NCI-H1417 (cell line): ENCODE data around the gene EMILIN2.
"Not testable (repeated sequence)": the region's sequence is repeated elsewhere in the genome, so short reads cannot be mapped to it uniquely, and the experiment has no call there.

Source experiments
- DNase-seq, 3 experiments: peaks; one replicate each; lab custom pipeline; 2025; lab: John Stamatoyannopoulos, UW

Gene EMILIN2

DNA sequence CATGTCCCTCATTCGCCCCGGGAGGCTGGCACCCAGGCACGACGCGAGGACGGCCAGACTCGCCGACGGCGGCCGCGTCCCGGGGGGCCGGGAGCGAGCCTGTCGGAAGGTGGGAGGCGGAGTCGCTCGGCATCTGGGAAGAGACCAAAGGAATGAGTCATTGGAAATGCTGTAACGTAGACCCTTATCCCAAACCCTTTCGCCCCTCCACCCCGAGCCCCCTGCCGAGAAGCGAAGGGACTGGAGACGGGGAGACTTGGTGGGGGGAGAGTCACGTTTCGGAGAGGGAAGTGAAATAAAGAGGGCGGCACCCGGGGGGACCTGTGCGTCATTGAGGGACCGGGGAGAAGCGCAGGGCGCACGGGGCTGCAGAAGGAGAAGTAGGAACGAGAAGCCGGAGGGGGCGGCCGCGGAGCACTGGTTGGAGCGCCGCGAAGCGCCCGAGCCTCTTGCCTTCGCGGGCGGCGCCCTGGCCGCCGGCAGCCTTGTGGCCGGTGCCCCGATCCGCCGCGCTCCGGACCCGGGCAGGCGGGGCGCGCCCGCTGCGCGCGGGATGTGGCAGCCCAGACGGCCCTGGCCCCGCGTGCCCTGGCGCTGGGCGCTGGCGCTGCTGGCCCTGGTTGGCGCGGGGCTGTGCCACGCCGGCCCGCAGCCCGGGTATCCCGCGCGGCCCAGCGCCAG, at the start of gene EMILIN2:
Gene EMILIN2 (plus strand): TSS at position 371 of the 681 bp plus-strand sequence. CDS start 183 bp downstream, at position 554.
- DNase-seq: no peak

DNA sequence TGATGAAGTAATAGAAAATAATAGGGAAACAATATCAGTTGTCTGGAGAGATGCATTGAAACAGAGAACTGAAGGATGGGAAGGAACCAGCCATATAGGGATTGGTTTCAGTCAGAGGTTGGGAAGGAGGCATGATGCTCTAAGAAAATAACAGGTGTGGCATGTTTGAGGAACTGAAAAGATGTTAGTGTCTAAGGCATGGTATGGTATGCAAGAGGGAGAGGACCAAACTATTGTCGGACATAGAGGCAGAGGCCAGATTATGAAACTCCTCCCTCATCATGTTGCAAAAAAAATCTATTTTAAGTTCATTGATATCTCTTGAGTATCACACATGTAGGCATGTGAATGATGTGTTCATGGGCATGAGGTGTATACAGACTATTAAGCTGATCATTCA, 48.9 kb upstream of the EMILIN2 start:
- DNase-seq: no peak

DNA sequence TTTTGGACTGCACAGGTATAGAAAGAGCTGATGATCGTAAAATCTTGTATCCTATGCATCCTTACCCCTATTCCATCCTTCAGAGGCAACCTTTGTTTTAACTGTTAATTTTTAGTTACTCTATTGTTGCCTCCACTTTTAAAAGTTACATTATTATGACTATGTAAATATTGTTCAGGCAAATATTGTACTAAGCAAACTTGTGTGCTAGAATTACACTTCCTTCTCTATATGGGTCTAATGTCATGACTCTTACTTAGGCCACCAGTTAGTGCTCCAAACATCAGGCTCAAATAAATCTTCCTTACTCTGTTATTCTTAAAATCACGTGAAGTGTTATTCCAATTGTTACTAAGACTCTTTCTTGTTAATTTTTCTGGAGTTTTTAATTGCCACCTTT, 47.4 kb upstream of the EMILIN2 start:
- DNase-seq: no peak

DNA sequence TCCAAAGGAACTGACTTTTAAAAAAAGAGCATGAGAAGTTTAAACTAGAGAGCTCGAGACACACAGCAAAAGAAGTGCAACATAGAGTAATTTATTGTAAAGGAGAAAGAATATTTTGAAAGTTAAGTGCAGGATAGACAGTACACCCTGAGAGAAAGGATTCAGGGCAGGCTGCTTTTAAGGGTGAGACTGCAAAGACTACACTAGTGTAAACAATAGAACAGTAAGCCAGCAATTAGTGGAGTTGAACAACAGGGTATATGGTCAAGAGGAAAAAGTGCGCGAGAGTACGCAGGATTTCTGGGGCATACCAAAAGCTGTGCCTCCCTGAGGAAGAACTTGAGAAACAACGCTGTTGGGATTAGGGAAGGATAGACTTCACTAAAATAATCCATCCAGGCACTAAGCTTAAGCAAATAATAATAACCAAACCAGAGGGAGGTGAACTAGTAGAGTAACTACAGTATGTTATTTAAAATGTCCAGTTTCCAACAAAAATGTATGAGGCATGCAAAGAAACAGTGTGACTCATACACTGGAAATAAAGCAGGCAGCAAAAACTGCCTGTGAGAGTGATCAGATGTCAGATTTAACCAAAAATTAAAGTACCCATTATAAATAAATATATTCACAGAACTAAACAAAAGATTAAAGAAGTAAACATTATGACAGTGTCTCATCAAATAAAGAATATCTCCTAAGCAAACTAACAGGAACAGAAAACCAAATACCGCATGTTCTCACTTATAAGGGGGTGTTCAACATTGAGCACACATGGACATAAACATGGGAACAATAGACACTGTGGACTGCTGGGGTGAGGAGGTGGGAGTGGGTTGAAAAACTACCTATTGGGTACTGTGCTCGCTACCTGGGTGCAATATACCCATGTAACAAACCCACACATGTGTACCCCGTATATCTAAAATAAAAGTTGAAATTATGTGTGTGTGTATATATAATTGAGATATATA, 40.5 kb upstream of the EMILIN2 start:
- DNase-seq: peak; percentile 0 to 25 (median 7)

DNA sequence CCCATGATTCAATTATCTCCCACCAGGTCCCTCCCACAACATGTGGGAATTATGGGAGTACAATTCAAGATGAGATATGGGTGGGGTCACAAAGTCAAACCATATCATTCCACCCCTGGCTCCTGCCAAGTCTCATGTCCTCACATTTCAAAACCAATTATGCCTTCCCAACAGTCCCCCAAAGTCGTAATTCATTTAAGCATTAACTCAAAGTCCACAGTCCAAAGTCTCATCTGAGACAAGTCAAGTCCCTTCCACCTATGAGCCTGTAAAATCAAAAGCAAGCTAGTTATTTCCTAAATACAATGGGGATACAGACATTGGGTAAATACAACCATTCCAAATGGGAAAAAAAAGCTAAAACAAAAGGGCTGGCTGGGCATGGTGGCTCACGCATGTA, 38.2 kb upstream of the EMILIN2 start:
- DNase-seq: not testable (repeated sequence)

DNA sequence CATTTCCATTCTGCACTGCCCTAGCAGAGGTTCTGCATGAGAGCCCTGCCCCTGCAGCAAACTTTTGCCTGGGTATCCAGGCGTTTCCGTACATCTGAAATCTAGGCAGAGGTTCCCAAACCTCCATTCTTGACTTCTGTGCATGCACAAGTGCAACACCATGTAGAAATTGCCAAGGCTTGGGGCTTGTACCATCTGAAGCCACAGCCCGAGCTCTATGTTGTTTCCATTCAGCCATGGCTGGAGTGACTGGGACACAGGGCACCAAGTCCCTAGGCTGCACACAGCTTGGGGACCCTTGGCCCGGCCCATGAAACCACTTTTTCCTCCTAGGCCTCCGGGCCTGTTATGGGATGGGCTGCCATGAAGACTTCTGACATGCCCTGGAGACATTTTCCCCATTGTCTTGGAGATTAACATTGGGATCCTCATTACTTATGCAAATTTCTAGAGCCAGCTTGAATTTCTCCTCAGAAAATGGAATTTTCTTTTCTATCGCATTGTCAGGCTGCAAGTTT, 37.1 kb upstream of the EMILIN2 start:
- DNase-seq: not testable (repeated sequence)

DNA sequence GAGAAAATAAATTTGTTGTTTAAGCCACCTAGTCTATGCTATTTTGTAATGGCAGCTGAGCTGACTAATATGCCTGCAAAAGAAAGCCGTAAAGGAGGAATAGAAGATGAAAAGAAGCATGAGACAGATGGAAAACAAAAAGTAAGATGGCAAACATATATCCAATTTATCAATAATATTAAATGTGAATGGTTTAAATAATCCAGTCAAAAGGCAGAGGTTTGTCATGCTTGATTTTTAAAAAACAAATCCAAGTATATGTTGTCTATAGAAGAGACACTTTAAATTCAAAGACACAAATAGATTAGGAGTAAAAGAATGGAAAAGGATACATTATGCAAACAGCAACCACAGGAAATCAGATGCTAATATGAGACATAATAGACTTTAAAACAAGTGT, 35.4 kb upstream of the EMILIN2 start:
- DNase-seq: no peak

DNA sequence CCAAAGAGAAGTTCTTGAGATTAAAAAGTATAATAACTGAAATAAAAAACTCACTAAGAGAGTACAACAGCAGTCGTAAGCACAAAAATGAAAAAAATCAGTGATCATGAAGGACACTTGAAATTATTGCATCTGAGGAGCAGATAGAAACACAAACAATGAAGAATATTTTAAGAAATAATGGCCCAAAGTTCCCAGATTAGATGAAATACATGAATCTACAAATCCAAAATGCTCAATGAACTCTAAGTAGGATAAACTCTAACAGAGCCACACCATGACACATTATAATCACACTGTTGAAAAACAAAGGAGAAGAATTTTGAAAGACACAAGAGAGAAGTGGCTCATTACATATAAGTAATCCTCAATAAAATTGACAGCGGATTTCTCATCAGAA, 31.9 kb upstream of the EMILIN2 start:
- no peak for DNase-seq

DNA sequence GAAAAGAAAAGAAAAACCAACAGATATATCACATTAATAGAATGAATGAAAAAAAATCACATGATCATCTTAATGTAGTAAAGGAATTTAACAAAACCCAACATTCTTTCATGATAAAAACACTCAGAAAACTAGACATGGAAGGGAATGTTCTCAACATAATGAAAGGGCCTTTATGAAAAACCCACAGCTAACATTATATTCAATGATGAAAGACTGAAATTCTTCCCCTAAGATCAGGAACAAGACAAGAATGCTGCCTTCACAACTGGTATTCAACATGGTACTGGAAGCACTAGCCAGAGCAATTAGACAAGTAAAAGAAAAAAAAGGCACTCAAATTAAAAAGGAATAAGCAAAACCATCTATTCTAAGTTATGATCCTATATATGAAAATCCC, 28.5 kb upstream of the EMILIN2 start:
- DNase-seq: no peak

DNA sequence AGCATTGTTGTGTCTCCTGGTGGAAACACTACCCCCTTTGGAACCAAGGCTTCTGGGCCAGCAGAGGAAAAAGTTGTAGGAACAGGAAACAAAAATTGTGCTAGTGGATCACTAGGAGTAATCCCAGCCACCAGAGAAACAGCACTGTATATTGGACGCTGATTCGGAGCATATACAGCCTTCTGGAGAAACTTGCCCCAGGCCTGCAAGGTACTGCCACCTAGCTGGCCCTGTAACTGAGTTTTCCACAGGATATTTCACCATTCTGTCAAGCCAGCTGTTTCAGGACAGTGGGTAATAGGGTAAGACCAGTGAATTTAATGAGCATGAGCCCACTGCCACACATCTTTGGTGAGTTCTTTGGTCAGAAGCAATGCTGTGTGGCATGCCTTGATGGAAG, 25.1 kb upstream of the EMILIN2 start:
- no peak for DNase-seq

DNA sequence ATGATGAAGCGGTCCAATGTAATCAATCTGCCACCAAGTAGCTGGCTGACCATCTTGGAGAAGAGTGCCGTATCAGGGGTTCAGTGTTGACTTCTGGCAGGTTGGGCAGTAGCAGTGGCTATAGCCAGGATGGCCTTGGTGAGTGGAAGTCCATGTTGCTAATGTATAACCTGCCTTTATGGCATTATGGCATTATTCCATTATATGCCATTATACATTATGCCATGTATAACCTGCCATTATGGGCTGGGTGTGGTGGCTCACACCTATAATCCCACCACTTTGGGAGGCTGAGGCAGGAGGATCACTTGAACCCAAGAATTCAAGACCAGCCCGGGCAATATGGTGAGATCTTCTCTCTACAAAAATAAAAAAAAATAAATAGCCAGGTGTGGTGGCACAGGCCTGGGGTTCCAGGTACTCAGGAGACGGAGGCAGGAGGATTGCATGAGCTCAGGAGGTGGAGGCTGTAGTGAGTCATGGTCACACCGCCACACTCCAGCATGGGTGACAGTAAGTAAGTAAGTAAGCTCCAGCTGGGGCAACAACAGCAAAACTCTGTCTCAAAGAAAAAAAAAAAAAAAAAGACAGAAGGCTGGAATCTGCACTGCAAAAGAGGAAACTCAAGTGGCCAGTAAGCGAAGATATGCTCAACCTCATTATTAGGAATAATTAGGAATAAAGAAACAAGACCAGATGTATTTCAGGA, 24.4 kb upstream of the EMILIN2 start:
- no peak for DNase-seq

DNA sequence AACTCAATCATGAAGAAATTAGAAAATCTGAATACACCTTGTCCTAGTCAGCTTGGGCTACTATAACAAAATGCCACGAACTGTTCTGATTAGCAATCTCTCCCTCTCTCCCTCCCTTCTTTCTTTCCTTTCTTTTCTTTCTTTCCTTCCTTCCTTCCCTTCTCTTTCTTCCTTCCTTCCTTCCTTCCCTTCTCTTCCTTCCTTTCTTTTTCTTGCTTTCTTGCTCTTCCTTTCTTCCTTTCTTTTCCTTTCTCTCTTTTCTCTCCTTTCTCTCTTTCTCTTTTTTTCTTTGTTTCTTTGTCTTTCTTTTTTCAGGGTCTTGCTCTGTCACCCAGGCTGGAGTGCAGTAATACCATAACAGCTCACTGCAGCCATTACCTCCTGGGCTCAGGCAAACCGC, 23.6 kb upstream of the EMILIN2 start:
- DNase-seq: no peak

DNA sequence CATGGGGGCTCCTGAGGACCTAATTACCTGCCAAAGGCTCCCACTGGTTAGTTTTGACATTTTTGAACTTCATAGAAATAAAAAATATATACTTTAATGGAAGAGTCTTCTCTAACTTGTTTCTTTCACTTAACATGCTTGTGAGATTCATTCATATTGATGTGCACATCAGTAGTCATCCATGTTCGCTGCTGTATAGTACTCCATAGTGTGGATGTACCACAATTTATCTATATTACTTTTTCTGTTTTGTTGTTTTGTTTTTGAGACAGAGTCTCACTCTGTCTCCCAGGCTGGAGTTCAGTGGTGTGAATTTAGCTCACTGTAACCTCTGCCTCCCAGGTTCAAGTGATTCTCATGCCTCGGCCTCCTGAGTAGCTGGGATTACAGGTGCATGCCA, 22.8 kb upstream of the EMILIN2 start:
- no peak for DNase-seq

DNA sequence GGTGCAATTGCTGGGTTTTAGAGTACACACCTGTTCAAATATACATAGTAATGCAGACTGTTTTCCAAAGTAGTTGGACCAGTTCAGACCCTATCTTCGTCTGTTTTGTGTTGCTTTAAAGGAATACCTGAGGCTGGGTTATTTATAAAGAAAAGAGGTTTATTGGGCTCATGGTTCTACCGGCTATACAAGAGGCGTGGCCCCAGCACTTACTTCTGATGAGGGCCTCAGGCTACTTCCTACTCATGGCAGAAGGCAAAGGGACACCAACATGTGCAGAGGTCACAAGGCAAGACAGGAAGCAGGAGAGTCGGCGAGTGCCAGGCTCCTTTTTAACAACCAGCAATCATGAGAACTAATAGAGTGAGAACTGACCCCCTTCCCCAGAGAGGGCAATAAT, 21.9 kb upstream of the EMILIN2 start:
- DNase-seq: no peak

DNA sequence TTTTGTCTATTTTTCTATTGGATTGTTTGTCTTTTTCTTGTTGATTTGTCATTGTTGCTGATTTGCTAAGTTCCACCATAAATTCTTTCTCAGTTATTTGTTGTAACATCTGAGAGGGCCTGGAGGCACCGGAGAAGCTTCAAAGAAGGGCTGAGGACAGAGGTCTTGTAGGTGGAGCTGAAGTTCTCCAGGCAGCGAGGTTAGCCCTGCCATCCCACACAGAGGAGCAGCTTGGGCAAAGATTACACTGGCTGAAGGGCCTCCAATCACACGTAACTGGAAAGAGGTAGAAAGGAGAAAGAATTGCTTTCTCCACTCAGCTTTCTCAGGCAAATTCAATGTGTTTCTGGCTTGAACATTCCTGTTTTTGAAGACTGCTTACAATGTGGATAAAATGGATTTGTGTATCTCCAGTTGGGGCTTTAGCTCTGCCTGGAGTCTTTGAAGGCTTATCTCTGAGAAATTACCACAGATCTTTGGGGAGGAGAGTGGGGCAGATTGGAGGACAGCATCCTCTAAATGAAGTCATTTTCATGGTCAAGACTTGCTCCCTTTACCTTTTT, 21.1 kb upstream of the EMILIN2 start:
- no peak for DNase-seq

DNA sequence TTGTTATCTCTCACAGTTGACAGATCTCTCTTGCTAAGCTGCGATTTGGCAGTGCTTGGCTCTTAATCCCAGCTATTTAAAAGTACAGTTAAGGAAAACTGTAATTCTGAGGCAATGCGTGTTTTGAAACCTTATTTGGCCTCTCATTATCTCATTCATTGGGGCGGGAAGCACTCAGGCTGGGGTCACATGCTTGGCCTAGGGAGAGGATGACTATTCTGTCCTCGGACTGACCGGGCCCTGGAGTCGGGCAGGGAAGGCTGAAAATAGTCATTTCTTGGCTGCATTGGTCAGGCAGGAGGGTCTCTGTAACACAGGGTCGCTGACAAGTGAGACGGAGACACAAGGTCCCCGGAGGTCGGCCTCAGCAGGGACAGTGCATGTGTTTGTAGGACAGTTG, 20.2 kb upstream of the EMILIN2 start:
- no peak for DNase-seq

DNA sequence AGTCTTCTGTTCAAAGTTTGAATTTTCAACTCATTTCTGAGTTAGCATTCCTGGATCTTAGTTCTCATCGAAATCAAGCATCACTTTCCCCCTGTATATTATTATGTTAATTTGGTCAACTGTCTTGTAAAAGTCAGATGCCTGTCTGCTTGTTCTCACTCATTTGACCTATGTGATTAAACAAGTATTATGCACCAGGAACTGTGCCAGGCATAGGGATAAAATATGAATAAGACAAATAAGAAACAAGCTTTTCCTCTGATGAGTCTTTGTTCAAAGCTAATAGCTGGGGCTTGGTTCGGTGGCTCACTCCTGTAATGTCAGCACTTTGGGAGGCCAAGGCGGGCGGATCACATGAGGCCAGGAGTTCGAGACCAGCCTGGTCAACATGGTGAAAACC, 19.7 kb upstream of the EMILIN2 start:
- no peak for DNase-seq

DNA sequence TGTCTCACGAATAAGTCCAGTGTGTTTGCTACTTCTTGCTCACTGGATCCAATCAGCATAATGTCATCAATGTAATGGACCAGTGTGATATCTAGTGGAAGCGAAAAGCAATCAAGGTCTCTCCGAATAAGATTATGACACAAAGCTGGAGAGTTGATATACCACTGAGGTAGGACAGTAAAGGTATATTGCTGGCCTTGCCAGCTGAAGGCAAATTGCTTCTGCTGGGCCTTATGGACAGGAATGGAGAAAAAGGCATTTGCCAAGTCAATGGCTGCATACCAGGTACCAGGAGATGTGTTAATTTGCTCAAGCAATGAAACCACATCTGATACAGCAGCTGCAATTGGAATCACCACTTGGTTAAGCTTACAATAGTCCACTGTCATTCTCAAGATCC, 10.7 kb upstream of the EMILIN2 start:
- DNase-seq: not testable (repeated sequence)

DNA sequence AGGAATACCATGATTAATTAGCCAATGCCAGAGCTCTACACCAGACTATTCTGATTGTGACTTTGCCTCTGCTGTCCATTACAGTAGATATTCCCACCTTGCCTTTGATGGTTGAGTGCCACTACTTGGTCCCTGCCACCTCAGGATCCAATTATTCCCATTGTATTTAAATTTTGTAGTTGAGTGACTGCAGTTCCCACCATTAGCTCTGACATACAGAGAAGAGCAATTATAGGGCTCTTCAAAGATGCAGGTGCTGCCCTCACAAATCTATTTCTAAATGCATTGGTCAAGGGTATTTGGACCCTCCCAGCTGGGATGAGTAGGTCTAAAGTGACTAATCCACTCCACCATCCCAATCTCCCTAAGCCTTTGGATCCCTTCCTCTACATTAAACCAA, 9.5 kb upstream of the EMILIN2 start:
- not testable (repeated sequence) for DNase-seq

DNA sequence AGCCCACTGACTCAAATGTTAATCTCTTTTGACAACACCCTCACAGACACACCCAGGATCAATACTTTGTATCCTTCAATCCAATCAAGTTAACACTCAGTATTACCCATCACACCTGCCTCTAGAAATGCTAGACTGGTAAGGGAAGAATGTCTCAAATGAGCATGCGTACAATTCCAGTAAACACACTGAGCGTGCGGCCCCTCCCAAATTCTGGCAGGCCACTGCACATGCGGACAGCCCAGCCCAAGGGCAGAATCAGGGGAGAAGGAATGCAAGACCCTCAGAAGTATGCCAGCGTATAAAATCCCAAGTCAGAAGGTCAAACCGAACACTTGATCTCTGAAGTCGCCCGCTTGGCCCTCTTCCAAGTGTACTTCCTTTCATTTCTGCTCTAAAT, 7.6 kb upstream of the EMILIN2 start:
- DNase-seq: no peak

DNA sequence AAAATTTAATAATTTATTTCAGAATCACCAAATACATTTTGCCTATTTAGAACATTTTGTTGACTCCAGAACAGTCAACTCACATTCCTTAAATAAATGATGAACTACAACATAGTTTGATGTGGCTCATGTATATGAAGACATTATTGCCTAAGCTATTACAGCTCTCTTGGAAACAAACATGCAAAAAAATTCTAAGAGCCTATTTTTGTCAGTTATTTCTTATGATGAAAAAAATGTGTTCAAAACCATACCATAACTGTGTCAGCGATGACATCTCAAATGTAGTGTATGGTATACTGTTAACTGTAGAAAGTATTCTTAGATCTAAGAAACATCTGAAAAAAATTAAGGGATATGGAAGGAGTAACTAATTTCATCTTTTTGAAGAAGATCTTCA, 6.3 kb upstream of the EMILIN2 start:
- no peak for DNase-seq

DNA sequence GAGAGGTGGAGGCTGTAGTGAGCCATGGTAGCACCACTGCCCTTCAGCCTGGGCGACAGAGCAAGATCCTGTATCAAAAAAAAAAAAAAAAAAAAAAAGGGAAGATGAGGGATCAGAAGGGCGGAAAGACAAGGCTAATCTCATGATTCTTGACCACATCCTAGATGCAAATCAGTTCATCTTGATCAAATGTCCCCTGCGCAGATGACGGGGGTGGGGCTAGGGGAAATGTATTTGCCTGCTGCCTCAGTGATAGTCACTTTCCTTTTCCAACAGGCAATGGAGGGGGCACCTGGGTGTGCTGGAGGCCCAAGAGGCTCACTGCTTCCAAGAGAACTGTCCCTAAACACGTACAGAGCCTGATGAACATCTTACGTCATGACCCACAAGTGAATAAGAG, 3.7 kb upstream of the EMILIN2 start:
- no peak for DNase-seq
